LNCaP clone FGC (cell line): ENCODE measurements around the gene MRGPRD.

Experiments
- DNase-seq: peaks from one replicate; pipeline ENCODE4 v3.0.0-alpha.2; 2011; ENCODE audit warnings: low read depth
- H3K4me3 ChIP-seq: 2 replicates; pipeline ENCODE4 v1.5.1; 2011; ENCODE audit warnings: mild to moderate bottlenecking, low read depth, low read length, control low read depth
- TF ChIP-seq, protein P1 (sequence below): IDR thresholded peaks from 2 replicates; pipeline ENCODE4 v1.5.1; 2012; ENCODE audit warnings: mild to moderate bottlenecking; ENCODE audit not compliant: control insufficient read depth, insufficient read depth; ENCODE audit errors: extremely low read depth

MRGPRD gene

GRCh38 chr11:68938088-68938487, 42.7 kb downstream of the MRGPRD start:
- no peak overlapping the region for H3K4me3 ChIP-seq
- TF ChIP-seq, protein P1, sequence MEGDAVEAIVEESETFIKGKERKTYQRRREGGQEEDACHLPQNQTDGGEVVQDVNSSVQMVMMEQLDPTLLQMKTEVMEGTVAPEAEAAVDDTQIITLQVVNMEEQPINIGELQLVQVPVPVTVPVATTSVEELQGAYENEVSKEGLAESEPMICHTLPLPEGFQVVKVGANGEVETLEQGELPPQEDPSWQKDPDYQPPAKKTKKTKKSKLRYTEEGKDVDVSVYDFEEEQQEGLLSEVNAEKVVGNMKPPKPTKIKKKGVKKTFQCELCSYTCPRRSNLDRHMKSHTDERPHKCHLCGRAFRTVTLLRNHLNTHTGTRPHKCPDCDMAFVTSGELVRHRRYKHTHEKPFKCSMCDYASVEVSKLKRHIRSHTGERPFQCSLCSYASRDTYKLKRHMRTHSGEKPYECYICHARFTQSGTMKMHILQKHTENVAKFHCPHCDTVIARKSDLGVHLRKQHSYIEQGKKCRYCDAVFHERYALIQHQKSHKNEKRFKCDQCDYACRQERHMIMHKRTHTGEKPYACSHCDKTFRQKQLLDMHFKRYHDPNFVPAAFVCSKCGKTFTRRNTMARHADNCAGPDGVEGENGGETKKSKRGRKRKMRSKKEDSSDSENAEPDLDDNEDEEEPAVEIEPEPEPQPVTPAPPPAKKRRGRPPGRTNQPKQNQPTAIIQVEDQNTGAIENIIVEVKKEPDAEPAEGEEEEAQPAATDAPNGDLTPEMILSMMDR: no peak
- DNase-seq: no peak

DNA sequence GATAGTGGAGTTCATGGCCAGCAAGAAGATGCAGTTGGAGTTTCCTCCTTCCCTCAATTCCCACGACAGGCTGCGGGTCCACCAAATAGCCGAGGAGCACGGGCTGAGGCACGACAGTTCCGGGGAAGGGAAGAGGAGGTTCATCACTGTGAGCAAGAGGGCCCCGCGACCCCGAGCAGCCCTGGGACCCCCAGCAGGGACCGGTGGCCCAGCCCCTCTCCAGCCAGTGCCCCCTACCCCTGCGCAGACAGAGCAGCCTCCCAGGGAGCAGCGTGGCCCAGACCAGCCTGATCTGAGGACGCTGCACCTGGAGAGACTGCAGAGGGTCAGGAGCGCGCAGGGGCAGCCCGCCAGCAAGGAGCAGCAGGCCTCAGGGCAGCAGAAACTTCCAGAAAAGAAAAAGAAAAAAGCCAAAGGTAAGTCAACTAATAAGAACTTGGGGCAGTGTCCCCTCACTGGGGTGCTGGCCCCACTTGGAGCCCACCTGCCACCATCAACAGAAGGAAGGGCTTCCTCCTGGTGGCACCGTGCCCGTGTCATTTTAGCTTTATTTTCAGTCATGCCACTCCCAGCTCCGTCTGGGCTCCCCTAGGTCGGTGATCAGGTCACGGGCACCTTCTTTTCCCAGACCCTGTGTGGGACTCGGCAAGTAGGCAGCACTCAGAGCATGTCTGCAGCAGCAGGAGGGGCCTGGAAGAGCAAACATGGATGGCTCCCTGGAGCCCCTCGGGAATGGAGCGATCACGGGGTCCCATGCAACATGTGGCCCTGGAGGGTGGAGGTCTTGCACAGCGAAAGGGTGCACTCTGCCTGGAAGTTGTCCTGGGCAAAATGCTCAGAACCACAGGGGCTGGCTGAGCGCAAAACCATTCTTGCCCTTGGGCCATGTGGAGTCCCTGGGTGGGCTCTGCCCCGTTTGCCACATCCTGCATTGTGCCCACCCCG, 43.8 kb downstream of the MRGPRD start:
- TF ChIP-seq, protein P1: no peak
- H3K4me3 ChIP-seq: no peak overlapping the region
- no peak for DNase-seq

GRCh38 chr11:68936358-68936636, 44.5 kb downstream of the MRGPRD start:
- TF ChIP-seq, protein P1: no peak
- no peak overlapping the region for H3K4me3 ChIP-seq
- DNase-seq: no peak

- DNase-seq: no peak
- H3K4me3 ChIP-seq: no peak overlapping the region
- TF ChIP-seq, protein P1: no peak
These were observed 45.0 kb downstream of the MRGPRD start for GRCh38 chr11:68935516-68936357.

GRCh38 chr11:68935066-68935465, 45.7 kb downstream of the MRGPRD start:
- H3K4me3 ChIP-seq: no peak overlapping the region
- TF ChIP-seq, protein P1: no peak
- DNase-seq: no peak

DNA sequence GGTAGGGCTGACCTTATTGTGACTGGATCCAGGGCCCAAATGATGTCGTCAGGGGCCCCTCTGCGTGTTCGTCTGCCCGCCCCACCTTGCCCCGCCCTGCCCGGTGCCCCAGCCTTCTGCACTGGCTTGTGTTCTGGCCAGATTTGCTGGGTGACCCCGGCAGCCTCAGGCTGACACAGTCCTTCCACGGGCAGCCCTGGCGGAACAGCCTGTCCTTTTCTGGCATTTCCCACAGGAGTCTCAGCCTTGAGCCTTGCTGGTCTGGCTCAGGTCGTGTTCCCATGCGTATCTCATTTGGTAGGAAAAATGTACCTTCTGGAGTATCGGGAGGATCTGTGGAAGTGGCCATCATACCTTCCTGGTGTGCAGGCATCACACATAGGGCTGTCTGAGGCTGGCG, 46.1 kb downstream of the MRGPRD start:
- TF ChIP-seq, protein P1: no peak
- no peak for DNase-seq
- no peak overlapping the region for H3K4me3 ChIP-seq
